H1 (cell line): ENCODE measurements around the gene SNX32. TPM values are rescaled to one million over a fixed set of nuclear protein-coding genes. Genes with fewer than 3 reads are reported as not detected.

Experiments
- CTCF ChIA-PET: fragments of 300-600 bp; sonication (Branson Sonifier 250); formaldehyde crosslinking; loops from one replicate; lab custom pipeline; 2021; ENCODE audit not compliant: partially characterized antibody; lab: Charles Lee
- POLR2A ChIA-PET: fragments of 300-600 bp; sonication (Branson Sonifier 250); formaldehyde crosslinking; loops from one replicate; lab custom pipeline; 2021; ENCODE audit warnings: inconsistent platforms; ENCODE audit not compliant: partially characterized antibody; lab: Charles Lee
- DNase-seq, 2 experiments: peaks; one replicate each; pipeline versions ENCODE4 v3.0.0 to v3.0.0-alpha.2; 2010 to 2022; ENCODE audit warnings: low spot score in 2 of 2, low read depth in 1 of 2, mixed read lengths in 1 of 2
- FAIRE-seq: peaks from 2 replicates; lab custom pipeline; 2011; peaks lifted over from hg19 to GRCh38; lab: Jason Lieb, UNC
- H2AFZ ChIP-seq: 2 replicates; pipeline ENCODE4 v1.8.1; 2012; ENCODE audit warnings: low read length, inconsistent platforms
- H2AK5ac ChIP-seq: 2 replicates; pipeline ENCODE4 v1.6.1; 2013; ENCODE audit warnings: low read depth, low read length
- H2BK120ac ChIP-seq: replicated peaks from 2 replicates; pipeline ENCODE3; 2013; ENCODE audit warnings: low read depth, low read length, inconsistent platforms
- H2BK12ac ChIP-seq: 2 replicates; pipeline ENCODE4 v1.6.1; 2013; ENCODE audit warnings: low read depth, low read length
- H2BK15ac ChIP-seq: 2 replicates; pipeline ENCODE4 v1.6.1; 2013; ENCODE audit warnings: low read length
- H2BK20ac ChIP-seq: 2 replicates; pipeline ENCODE4 v1.6.1; 2013; ENCODE audit warnings: low read length
- H2BK5ac ChIP-seq: 2 replicates; pipeline ENCODE4 v1.6.1; 2013; ENCODE audit warnings: low read depth, low read length
- H3K14ac ChIP-seq: 2 replicates; pipeline ENCODE4 v1.6.1; 2013; ENCODE audit warnings: inconsistent platforms; ENCODE audit not compliant: insufficient read length
- H3K18ac ChIP-seq: 2 replicates; pipeline ENCODE4 v1.6.1; 2013; ENCODE audit warnings: low read length; ENCODE audit errors: extremely low read depth
- H3K23ac ChIP-seq: 2 replicates; pipeline ENCODE4 v1.6.1; 2013; ENCODE audit warnings: inconsistent platforms; ENCODE audit not compliant: insufficient read length
- H3K23me2 ChIP-seq: 2 replicates; pipeline ENCODE4 v1.6.1; 2013; ENCODE audit warnings: low read depth, low read length
- H3K27ac ChIP-seq: 2 replicates; pipeline ENCODE4 v1.6.1; 2011; ENCODE audit warnings: low read depth, low read length, inconsistent platforms
- H3K27me3 ChIP-seq, 4 experiments: replicated peaks in 1 of 4; 1 replicate in 1 of 4; 2 replicates in 3 of 4; pipeline versions ENCODE4 v1.6.1 to v1.8.1; 2011 to 2013; ENCODE audit warnings: low read length in 3 of 4, mild to moderate bottlenecking in 3 of 4, inconsistent platforms in 2 of 4, mixed read lengths in 2 of 4, moderate library complexity in 1 of 4; ENCODE audit not compliant: control insufficient read depth in 3 of 4, insufficient read depth in 3 of 4; ENCODE audit errors: extremely low read depth in 1 of 4
- H3K36me3 ChIP-seq, 4 experiments: 2 replicates each; pipeline versions ENCODE4 v1.6.1 to v1.8.1; 2011 to 2013; ENCODE audit warnings: mild to moderate bottlenecking in 4 of 4, low read length in 3 of 4, moderate library complexity in 2 of 4, control low read depth in 1 of 4, inconsistent platforms in 1 of 4; ENCODE audit not compliant: insufficient read depth in 4 of 4, control insufficient read depth in 2 of 4
- H3K4ac ChIP-seq: replicated peaks from 2 replicates; pipeline ENCODE3; 2013; ENCODE audit warnings: low read length, low read depth, mixed read lengths, inconsistent platforms; ENCODE audit not compliant: insufficient read length
- H3K4me1 ChIP-seq, 4 experiments: replicated peaks in 1 of 4; 1 replicate in 1 of 4; 2 replicates in 3 of 4; pipeline versions ENCODE4 v1.6.1 to v1.8.1; 2011 to 2013; ENCODE audit warnings: low read length in 3 of 4, inconsistent platforms in 2 of 4, mixed read lengths in 1 of 4; ENCODE audit not compliant: insufficient read depth in 4 of 4, control insufficient read depth in 3 of 4
- H3K4me2 ChIP-seq, 2 experiments: 2 replicates each; pipeline versions ENCODE4 v1.6.1 to v1.8.1; 2011 to 2013; ENCODE audit warnings: low read depth in 2 of 2, low read length in 2 of 2, control low read depth in 1 of 2, inconsistent platforms in 1 of 2, mild to moderate bottlenecking in 1 of 2; ENCODE audit not compliant: insufficient read depth in 1 of 2
- H3K4me3 ChIP-seq, 4 experiments: fragments of 200-600, 300-600 bp in 1 of 4; sonication (generic), shearing (Covaris generic), sonication (Bioruptor Twin) in 1 of 4; 2 replicates each; pipeline versions ENCODE4 v1.5.1 to v1.8.1; 2011 to 2016; ENCODE audit warnings: low read length in 4 of 4, low read depth in 3 of 4, control low read depth in 2 of 4, inconsistent platforms in 2 of 4, mild to moderate bottlenecking in 2 of 4, mixed read lengths in 1 of 4, moderate library complexity in 1 of 4; ENCODE audit not compliant: insufficient read depth in 2 of 4; ENCODE audit errors: extremely low read depth in 1 of 4
- H3K56ac ChIP-seq: replicated peaks from 2 replicates; pipeline ENCODE3; 2013; ENCODE audit warnings: low read depth, mild to moderate bottlenecking, mixed read lengths, low read length, inconsistent platforms; ENCODE audit not compliant: insufficient read length
- H3K79me1 ChIP-seq: 2 replicates; pipeline ENCODE4 v1.6.1; 2013; ENCODE audit warnings: low read depth, low read length, control low read depth
- H3K79me2 ChIP-seq, 2 experiments: 2 replicates each; pipeline versions ENCODE4 v1.6.1 to v1.8.1; 2012 to 2013; ENCODE audit warnings: low read length in 2 of 2, mild to moderate bottlenecking in 2 of 2, inconsistent platforms in 1 of 2; ENCODE audit not compliant: insufficient read depth in 2 of 2, control insufficient read depth in 1 of 2
- H3K9ac ChIP-seq, 4 experiments: replicated peaks in 1 of 4; 1 replicate in 1 of 4; 2 replicates in 3 of 4; pipeline versions ENCODE4 v1.6.1 to v1.8.1; 2011 to 2013; ENCODE audit warnings: low read depth in 3 of 4, low read length in 3 of 4, control low read depth in 2 of 4, mild to moderate bottlenecking in 2 of 4, moderate library complexity in 2 of 4, inconsistent platforms in 1 of 4; ENCODE audit errors: extremely low read depth in 1 of 4
- H3K9me3 ChIP-seq, 2 experiments: 2 replicates each; pipeline versions ENCODE4 v1.6.1 to v1.8.1; 2012 to 2013; ENCODE audit warnings: mild to moderate bottlenecking in 2 of 2, moderate library complexity in 2 of 2, control low read depth in 1 of 2, inconsistent platforms in 1 of 2, low read depth in 1 of 2, low read length in 1 of 2, mixed read lengths in 1 of 2; ENCODE audit not compliant: insufficient read depth in 2 of 2
- H4K20me1 ChIP-seq, 2 experiments: replicated peaks in 1 of 2; 2 replicates each; pipeline versions ENCODE3 to v1.8.1; 2011 to 2013; ENCODE audit warnings: inconsistent platforms in 2 of 2, low read length in 2 of 2, mild to moderate bottlenecking in 1 of 2; ENCODE audit not compliant: insufficient read depth in 2 of 2, control insufficient read depth in 1 of 2
- H4K5ac ChIP-seq: 2 replicates; pipeline ENCODE4 v1.6.1; 2013; ENCODE audit warnings: low read length, low read depth, mixed read lengths, inconsistent platforms; ENCODE audit not compliant: insufficient read length
- H4K8ac ChIP-seq: 2 replicates; pipeline ENCODE4 v1.8.0; 2013; ENCODE audit warnings: mild to moderate bottlenecking, moderate library complexity, low read length, inconsistent platforms; ENCODE audit not compliant: insufficient read depth; ENCODE audit errors: extremely low read depth
- H4K91ac ChIP-seq: replicated peaks from 2 replicates; pipeline ENCODE3; 2013; ENCODE audit warnings: low read length, mixed read lengths, inconsistent platforms; ENCODE audit not compliant: insufficient read length
- BCL11A ChIP-seq, 2 experiments: IDR thresholded peaks; one replicate each; pipeline ENCODE4 v1.6.1; 2011; ENCODE audit warnings: low read depth in 2 of 2, low read length in 2 of 2, mild to moderate bottlenecking in 2 of 2
- CHD2 ChIP-seq: IDR thresholded peaks from 2 replicates; pipeline ENCODE4 v1.6.1; 2012; ENCODE audit warnings: low read length, improper control_type of control experiment
- KDM5A ChIP-seq: fragments of 200-600 bp; IDR thresholded peaks from 2 replicates; pipeline ENCODE4 v1.7.1; 2012; ENCODE audit warnings: mild to moderate bottlenecking, low read length, inconsistent platforms, mixed read lengths
- MAX ChIP-seq: IDR thresholded peaks from 2 replicates; pipeline ENCODE4 v1.6.1; 2012; ENCODE audit warnings: inconsistent platforms
- POU5F1 ChIP-seq: IDR thresholded peaks from 2 replicates; pipeline ENCODE4 v1.6.1; 2011; ENCODE audit warnings: low read depth, mild to moderate bottlenecking, low read length, moderate library complexity
- SP2 ChIP-seq: IDR thresholded peaks from 2 replicates; pipeline ENCODE4 v1.6.1; 2012; ENCODE audit warnings: mild to moderate bottlenecking, low read length, inconsistent platforms
- SP4 ChIP-seq: IDR thresholded peaks from 2 replicates; pipeline ENCODE4 v1.6.1; 2012; ENCODE audit warnings: low read length, inconsistent platforms
- SRF ChIP-seq: IDR thresholded peaks from 2 replicates; pipeline ENCODE4 v1.6.1; 2011; ENCODE audit warnings: mild to moderate bottlenecking, low read depth, low read length, moderate library complexity
- TAF1 ChIP-seq: IDR thresholded peaks from 2 replicates; pipeline ENCODE4 v1.6.1; 2011; ENCODE audit warnings: mild to moderate bottlenecking, low read depth, low read length
- USF2 ChIP-seq: IDR thresholded peaks from 2 replicates; pipeline ENCODE4 v1.6.1; 2011; ENCODE audit warnings: low read length, improper control_type of control experiment
- WGBS, 2 experiments: shearing (Covaris generic) in 1 of 2; methylation state at CpG; one replicate each; pipeline versions ENCODE4 v1.1.6 to v1.1.7; 2013 to 2015; ENCODE audit warnings: low lambda C conversion rate in 2 of 2, mixed read lengths in 2 of 2, inconsistent platforms in 1 of 2, low coverage in 1 of 2, missing lambda C conversion rate in 1 of 2; ENCODE audit not compliant: insufficient replicate concordance in 2 of 2, insufficient coverage in 1 of 2, insufficient read length in 1 of 2; ENCODE audit errors: extremely low coverage in 1 of 2, missing lambda C conversion rate in 1 of 2; 5-methylcytosine and 5-hydroxymethylcytosine counted together
- polyA plus RNA-seq, 7 experiments: library from polyadenylated mRNA; depleted of rRNA in 3 of 7; stranded (reverse) in 5 of 7; unstranded in 2 of 7; fragments of >200 nt in 5 of 7; fragments of 200-250 nt in 2 of 7; gene quantifications; 1 replicate in 5 of 7; 2 replicates in 1 of 7; 4 replicates in 1 of 7; pipeline versions ENCODE4 v1.2.1 to v1.2.3, GENCODE V29; 2011 to 2013; ENCODE audit warnings: missing spikeins in 2 of 7, mixed read lengths in 2 of 7
- total RNA-seq: library from RNA; stranded (reverse); fragmentation: NEBNext Ultra II Directional; extraction: Animal tissue kit (Norgen Biotek cat#: 25700); gene quantifications from 2 replicates; pipeline ENCODE4 v1.2.1, GENCODE V29; 2021

Gene SNX32
- total and polyA plus RNA-seq, 2 of the 8 experiments (the other 6 are each of a cell fraction or from before 2014, with no cell fraction given) = 0.76 to 2.2 TPM

DNA sequence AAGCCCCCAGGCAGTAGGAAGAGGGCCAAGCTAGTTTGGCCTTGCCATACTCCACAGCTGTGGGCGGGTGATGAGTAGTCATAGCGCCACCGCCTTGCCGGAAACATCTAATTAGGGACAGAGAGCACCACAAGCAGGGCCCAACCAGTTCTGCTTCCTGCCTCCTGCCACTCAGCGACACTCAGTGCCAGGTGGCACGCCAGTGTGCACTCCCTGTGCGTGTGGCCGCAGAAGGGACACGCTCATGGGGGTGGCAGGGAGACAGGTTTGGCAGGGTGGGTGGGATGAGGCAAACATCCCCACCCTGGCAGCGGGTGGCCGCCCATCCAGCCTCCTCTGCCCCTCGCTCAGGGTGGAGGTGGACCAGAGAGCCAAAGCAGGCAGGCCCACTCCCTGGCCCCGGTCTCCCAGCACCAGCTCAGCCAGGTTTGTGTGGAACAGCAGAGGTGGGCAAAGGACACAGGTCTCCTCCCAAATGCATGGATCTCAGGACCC is 42.0 kb upstream of the SNX32 start:
- POLR2A ChIA-PET = interaction anchor here (1.1 to 2.2 kb wide), 5 partner anchors 9 to 71 kb away, joined by 3 to 8 read pairs (median 5); partner anchors contain the start of genes CFL1 and RNASEH2C
- peaks cover 14 to 25% (median 22%) of the 10 kb centered on the region in 4 experiments for H3K4me1 ChIP-seq
- no peak overlapping the region for H2BK120ac ChIP-seq
- H3K23ac ChIP-seq = no peak overlapping the region
- CTCF ChIA-PET = interaction anchor here (1.2 to 12.7 kb wide), 11 partner anchors 8 to 68 kb away, joined by 3 to 128 read pairs (median 6); partner anchors contain the start of gene AP5B1
- H2BK12ac ChIP-seq = peak overlapping the region; percentile 87; the same call in 1 of the 2 replicates
- no peak overlapping the region for H4K5ac ChIP-seq
- no peaks in the 10 kb centered on the region for H3K79me2 ChIP-seq
- no peak overlapping the region for H3K4me2 ChIP-seq
- H3K18ac ChIP-seq = no peak overlapping the region
- peak overlapping the region; percentile 12; the same call in 1 of the 2 replicates for H2BK15ac ChIP-seq
- H3K36me3 ChIP-seq = peaks cover 0 to 3% (median 0%) of the 10 kb centered on the region in 4 experiments; a peak in 3 of 8 replicates
- no peak overlapping the region for H3K56ac ChIP-seq
- no peaks in the 10 kb centered on the region for H3K9me3 ChIP-seq
- no peak overlapping the region; the same call in 1 of the 2 replicates for H2BK5ac ChIP-seq
- DNase-seq = no peak
- H3K4ac ChIP-seq = no peak overlapping the region
- H3K27me3 ChIP-seq = peaks cover 5 to 22% (median 18%) of the 10 kb centered on the region in 4 experiments
- H3K9ac ChIP-seq = no peak overlapping the region
- peaks cover 9% of the 10 kb centered on the region; the same call in 1 of the 2 replicates for H3K23me2 ChIP-seq
- no peak overlapping the region for H3K27ac ChIP-seq
- TF ChIP-seq KDM5A (no peak), SP2 (no peak), BCL11A (IDR thresholded peaks at IDR 0.05; ENCODE audit: low read depth in 2 of 2, low read length in 2 of 2) (no peak), SP4 (no peak), USF2 (no peak), TAF1 (no peak), CHD2 (no peak), POU5F1 (no peak), SRF (no peak), MAX (no peak)
- no peak overlapping the region for H3K14ac ChIP-seq
- no peak overlapping the region for H2AFZ ChIP-seq
- WGBS, 2 experiments = 91% methylated on average over 13 of the region's 13 CpGs; no CpG with 5 or more reads in 1 of the 2 experiments
- H3K79me1 ChIP-seq = 0 out of 2 replicates have a peak, but pooled peaks cover 3% of the 10 kb centered on the region
- no peak for FAIRE-seq
- H3K4me3 ChIP-seq = no peak overlapping the region
- no peak overlapping the region for H4K8ac ChIP-seq
- peak overlapping the region; percentile 72; the same call in 1 of the 2 replicates for H2AK5ac ChIP-seq
- peak overlapping the region; percentile 29 for H4K91ac ChIP-seq
- no peak overlapping the region for H2BK20ac ChIP-seq
- no peaks in the 10 kb centered on the region for H4K20me1 ChIP-seq
